NT2/D1 (cell line): ENCODE data around the gene PLCB1.

Source experiments
- YY1 ChIP-seq: IDR thresholded peaks from 2 replicates; pipeline ENCODE4 v1.6.1; 2011; ENCODE audit not compliant: insufficient read length, insufficient read depth
- ZNF274 ChIP-seq: IDR thresholded peaks from 2 replicates; pipeline ENCODE4 v1.6.1; 2011; ENCODE audit warnings: mild to moderate bottlenecking, low read depth, low read length

DNA sequence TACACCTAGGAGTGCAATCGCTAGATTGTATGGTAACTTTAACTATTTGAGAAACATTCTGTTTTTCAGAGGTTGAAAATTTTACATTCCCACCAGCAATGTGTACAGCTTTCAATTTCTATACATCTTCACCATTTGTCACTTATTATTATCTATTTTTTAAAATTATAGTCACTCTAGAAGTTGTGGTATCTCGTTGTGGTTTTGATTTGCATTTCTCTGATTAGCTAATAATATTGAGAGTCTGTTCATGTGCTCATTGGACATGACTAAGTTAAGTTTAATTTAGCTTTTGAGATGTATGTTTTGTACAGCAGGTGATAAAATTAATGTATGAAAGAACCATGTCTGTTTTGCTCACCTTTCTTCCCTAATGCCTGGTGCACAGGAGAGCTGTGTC is 34.8 kb upstream of the PLCB1 start:
- no peak for TF ChIP-seq YY1
- TF ChIP-seq ZNF274, result no peak
